PC-9 (cell line): ENCODE data around the gene LIPM. TPM values are rescaled to one million over a fixed set of nuclear protein-coding genes. Genes with fewer than 3 reads are reported as not detected.

ENCODE experiments used
- BruUV-seq: library from RNA; stranded (reverse); fragments of 400-500 nt; replicated peaks from 2 replicates; lab custom pipeline; 2021; lab: Mats Ljungman, UMichigan
- CTCF ChIA-PET: fragments of 300-600 bp; sonication (Branson Sonifier 250); formaldehyde crosslinking; loops from one replicate; lab custom pipeline; 2022; ENCODE audit warnings: antibody characterized with exemption; lab: Charles Lee
- POLR2A ChIA-PET: fragments of 300-600 bp; sonication (Branson Sonifier 250); formaldehyde crosslinking; loops from one replicate; lab custom pipeline; 2022; ENCODE audit warnings: antibody characterized with exemption; ENCODE audit not compliant: unreplicated experiment; lab: Charles Lee
- DNase-seq, 2 experiments: peaks; one replicate each; pipeline versions ENCODE4 v3.0.0 to v3.0.0-alpha.2; 2015 to 2022; ENCODE audit warnings: mixed read lengths in 1 of 2
- H2AFZ ChIP-seq: fragments of 200-600 bp; sonication (generic); 2 replicates; pipeline ENCODE4 v1.8.1; 2017; ENCODE audit warnings: antibody characterized with exemption
- H3F3A ChIP-seq: fragments of 200-600 bp; sonication (generic); 2 replicates; pipeline ENCODE4 v1.8.1; 2017; ENCODE audit warnings: antibody characterized with exemption, mild to moderate bottlenecking, low read depth; ENCODE audit not compliant: insufficient read depth
- H3K27ac ChIP-seq: fragments of 200-600 bp; sonication (generic); 2 replicates; pipeline ENCODE4 v1.6.1; 2016; ENCODE audit warnings: mixed run types
- H3K27me3 ChIP-seq: fragments of 200-600 bp; sonication (generic); 2 replicates; pipeline ENCODE4 v1.6.1; 2016; ENCODE audit warnings: low read depth, mixed run types; ENCODE audit not compliant: insufficient read depth
- H3K36me3 ChIP-seq: fragments of 200-600 bp; sonication (generic); 2 replicates; pipeline ENCODE4 v1.6.1; 2016; ENCODE audit warnings: low read depth, mixed run types
- H3K4me1 ChIP-seq: fragments of 200-600 bp; sonication (generic); replicated peaks from 2 replicates; pipeline ENCODE4 v1.6.1; 2016; ENCODE audit warnings: mixed run types; ENCODE audit not compliant: insufficient read depth
- H3K4me2 ChIP-seq: fragments of 200-600 bp; sonication (generic); 2 replicates; pipeline ENCODE4 v1.6.1; 2017; ENCODE audit warnings: mixed run types
- H3K4me3 ChIP-seq: fragments of 200-600 bp; sonication (generic); 2 replicates; pipeline ENCODE4 v1.6.1; 2016; ENCODE audit warnings: mixed run types
- H3K79me2 ChIP-seq: fragments of 200-600 bp; sonication (generic); 2 replicates; pipeline ENCODE4 v1.6.1; 2017; ENCODE audit warnings: low read depth, mixed run types
- H3K9me2 ChIP-seq: fragments of 200-600 bp; sonication (generic); 2 replicates; pipeline ENCODE4 v1.8.1; 2017; ENCODE audit warnings: mild to moderate bottlenecking; ENCODE audit not compliant: insufficient read depth
- H3K9me3 ChIP-seq: fragments of 200-600 bp; sonication (generic); 2 replicates; pipeline ENCODE4 v1.8.1; 2016; ENCODE audit warnings: low read depth; ENCODE audit not compliant: insufficient read depth
- H4K20me1 ChIP-seq: fragments of 200-600 bp; sonication (generic); 2 replicates; pipeline ENCODE4 v1.8.1; 2017; ENCODE audit not compliant: insufficient read depth
- CTCF ChIP-seq: fragments of 200-600 bp; sonication (generic); conservative IDR thresholded peaks from 2 replicates; pipeline ENCODE4 v1.6.1; 2017; ENCODE audit warnings: mixed run types, antibody characterized with exemption, mild to moderate bottlenecking, moderate library complexity
- EZH2 ChIP-seq: fragments of 200-600 bp; sonication (generic); IDR thresholded peaks from 2 replicates; pipeline ENCODE4 v1.8.0; 2017; ENCODE audit warnings: antibody characterized with exemption, low read depth
- intact Hi-C: fragments of 100-400 bp; cut with micrococcal nuclease; formaldehyde crosslinking; loops from one replicate; pipeline ENCODE4 v1.10.0; 2022; ENCODE audit not compliant: unreplicated experiment
- total RNA-seq: library from RNA; stranded (reverse); gene quantifications from 2 replicates; pipeline ENCODE4 v1.2.3, GENCODE V29; 2021

The LIPM gene
- total RNA-seq, 1 experiment from 2014 or later, result not detected

GRCh38 chr10:88803641-88804040 is 1.1 kb downstream of the LIPM start:
- CTCF ChIA-PET, result no interaction called here
- peak in 1 of 2 experiments; percentile 58 for DNase-seq
- Histone ChIP-seq H3F3A (no peaks in the 10 kb centered on the region), H3K4me2 (no peak overlapping the region), H4K20me1 (no peaks in the 10 kb centered on the region), H3K27ac (no peak overlapping the region), H3K9me2 (no peaks in the 10 kb centered on the region), H3K79me2 (no peaks in the 10 kb centered on the region), H3K27me3 (no peaks in the 10 kb centered on the region), H3K9me3 (no peaks in the 10 kb centered on the region), H3K4me3 (no peak overlapping the region), H3K4me1 (0 out of 2 replicates have a peak, but pooled peaks cover 9% of the 10 kb centered on the region), H3K36me3 (no peaks in the 10 kb centered on the region), H2AFZ (no peak overlapping the region)
- intact Hi-C loops, result no loop called here
- no TSS peak for BruUV-seq
- TF ChIP-seq CTCF (no peak), EZH2 (no peak)
- POLR2A ChIA-PET, result no interaction called here

GRCh38 chr10:88804083-88804812 is 1.7 kb downstream of the LIPM start:
- Histone ChIP-seq H3K79me2 (no peaks in the 10 kb centered on the region), H3K4me1 (0 out of 2 replicates have a peak, but pooled peaks cover 9% of the 10 kb centered on the region), H2AFZ (no peak overlapping the region), H3K36me3 (no peaks in the 10 kb centered on the region), H3K27me3 (no peaks in the 10 kb centered on the region), H3K4me3 (no peak overlapping the region), H3K27ac (no peak overlapping the region), H3K9me2 (no peaks in the 10 kb centered on the region), H3K9me3 (no peaks in the 10 kb centered on the region), H3K4me2 (no peak overlapping the region), H3F3A (no peaks in the 10 kb centered on the region), H4K20me1 (no peaks in the 10 kb centered on the region)
- ChIA-PET CTCF (no interaction called here), POLR2A (no interaction called here)
- DNase-seq, result no peak
- BruUV-seq, result no TSS peak
- TF ChIP-seq CTCF (no peak), EZH2 (no peak)
- intact Hi-C loops, result no loop called here

- H3K9me2 ChIP-seq, result no peaks in the 10 kb centered on the region
- TF ChIP-seq CTCF (no peak), EZH2 (no peak)
- no TSS peak for BruUV-seq
- H4K20me1 ChIP-seq, result no peaks in the 10 kb centered on the region
- ChIA-PET CTCF (interaction anchor here (0.5 kb wide), 1 partner anchor 115 kb away, joined by 4 read pairs; no protein-coding TSS in a partner anchor), POLR2A (no interaction called here)
- H3K79me2 ChIP-seq, result no peaks in the 10 kb centered on the region
- H2AFZ ChIP-seq, result no peak overlapping the region
- no peak overlapping the region for H3K4me3 ChIP-seq
- peaks cover 9% of the 10 kb centered on the region; the same call in 1 of the 2 replicates for H3K4me1 ChIP-seq
- intact Hi-C loops, result no loop called here
- no peaks in the 10 kb centered on the region for H3K27me3 ChIP-seq
- H3K36me3 ChIP-seq, result no peaks in the 10 kb centered on the region
- H3F3A ChIP-seq, result no peaks in the 10 kb centered on the region
- no peaks in the 10 kb centered on the region for H3K9me3 ChIP-seq
- H3K27ac ChIP-seq, result no peak overlapping the region
- no peak for DNase-seq
- no peak overlapping the region for H3K4me2 ChIP-seq
These were observed 2.8 kb downstream of the LIPM start for GRCh38 chr10:88805361-88805760.
